Mesenchymal stem cell (in vitro differentiated cells and primary cell): ENCODE data around the gene RASAL2.

Source experiments
- DNase-seq: peaks from one replicate; pipeline ENCODE4 v3.0.0-alpha.2; 2013
- H2AFZ ChIP-seq: one replicate; pipeline ENCODE4 v1.6.1; 2013; ENCODE audit warnings: low read depth, mild to moderate bottlenecking, control low read depth, inconsistent platforms, low read length, moderate library complexity
- H2AK5ac ChIP-seq: 2 replicates; pipeline ENCODE4 v1.6.1; 2013; ENCODE audit warnings: low read length, moderate library complexity, mild to moderate bottlenecking, inconsistent platforms; ENCODE audit not compliant: severe bottlenecking
- H2BK120ac ChIP-seq: one replicate; pipeline ENCODE4 v1.6.1; 2013; ENCODE audit warnings: low read depth, mild to moderate bottlenecking, inconsistent platforms, low read length, moderate library complexity
- H2BK12ac ChIP-seq, 2 experiments: one replicate each; pipeline ENCODE4 v1.6.1; 2013; ENCODE audit warnings: inconsistent platforms in 2 of 2, low read length in 2 of 2, mild to moderate bottlenecking in 2 of 2, moderate library complexity in 2 of 2, control low read depth in 1 of 2
- H2BK15ac ChIP-seq: one replicate; pipeline ENCODE4 v1.6.1; 2013; ENCODE audit warnings: mild to moderate bottlenecking, low read depth, inconsistent platforms; ENCODE audit not compliant: poor library complexity, severe bottlenecking
- H2BK5ac ChIP-seq: 2 replicates; pipeline ENCODE4 v1.6.1; 2013; ENCODE audit warnings: low read depth, mild to moderate bottlenecking, low read length, control low read depth, inconsistent platforms; ENCODE audit not compliant: poor library complexity, severe bottlenecking
- H3K14ac ChIP-seq, 2 experiments: one replicate each; pipeline ENCODE4 v1.6.1; 2013; ENCODE audit warnings: inconsistent platforms in 2 of 2, low read length in 2 of 2, control low read depth in 1 of 2, mild to moderate bottlenecking in 1 of 2, moderate library complexity in 1 of 2
- H3K18ac ChIP-seq, 2 experiments: one replicate each; pipeline ENCODE4 v1.6.1; 2013; ENCODE audit warnings: inconsistent platforms in 2 of 2, low read length in 2 of 2, control low read depth in 1 of 2, low read depth in 1 of 2, mild to moderate bottlenecking in 1 of 2
- H3K23ac ChIP-seq, 2 experiments: one replicate each; pipeline ENCODE4 v1.6.1; 2013; ENCODE audit warnings: inconsistent platforms in 2 of 2, low read length in 2 of 2, mild to moderate bottlenecking in 2 of 2, moderate library complexity in 2 of 2, control low read depth in 1 of 2
- H3K27ac ChIP-seq: 2 replicates; pipeline ENCODE4 v1.5.1; 2013; ENCODE audit warnings: mild to moderate bottlenecking, moderate library complexity, low read length, control low read depth, inconsistent platforms; ENCODE audit not compliant: poor library complexity, severe bottlenecking
- H3K27me3 ChIP-seq, 2 experiments: 2 replicates each; pipeline versions ENCODE4 v1.6.1 to v1.7.0; 2013; ENCODE audit warnings: low read length in 2 of 2, mild to moderate bottlenecking in 2 of 2, moderate library complexity in 2 of 2, control low read depth in 1 of 2, inconsistent platforms in 1 of 2; ENCODE audit not compliant: control insufficient read depth in 1 of 2, insufficient read depth in 1 of 2
- H3K36me3 ChIP-seq, 2 experiments: 2 replicates each; pipeline versions ENCODE4 v1.6.1 to v1.7.0; 2013; ENCODE audit warnings: low read length in 2 of 2, control low read depth in 1 of 2, inconsistent platforms in 1 of 2, low read depth in 1 of 2, mild to moderate bottlenecking in 1 of 2; ENCODE audit not compliant: insufficient read depth in 2 of 2, control insufficient read depth in 1 of 2
- H3K4ac ChIP-seq, 2 experiments: one replicate each; pipeline ENCODE4 v1.6.1; 2013; ENCODE audit warnings: inconsistent platforms in 2 of 2, low read length in 2 of 2, mild to moderate bottlenecking in 2 of 2, moderate library complexity in 2 of 2, control low read depth in 1 of 2, low read depth in 1 of 2
- H3K4me1 ChIP-seq: 2 replicates; pipeline ENCODE4 v1.6.1; 2013; ENCODE audit warnings: low read depth, low read length, control low read depth; ENCODE audit not compliant: control insufficient read depth, insufficient read depth
- H3K4me2 ChIP-seq: 2 replicates; pipeline ENCODE4 v1.6.1; 2013; ENCODE audit warnings: low read length, mild to moderate bottlenecking, inconsistent platforms; ENCODE audit not compliant: poor library complexity, severe bottlenecking
- H3K4me3 ChIP-seq, 2 experiments: 2 replicates each; pipeline versions ENCODE4 v1.5.1 to v1.7.0; 2013; ENCODE audit warnings: low read length in 2 of 2, mild to moderate bottlenecking in 2 of 2, control low read depth in 1 of 2, low read depth in 1 of 2; ENCODE audit not compliant: insufficient read depth in 1 of 2
- H3K79me1 ChIP-seq: replicated peaks from 2 replicates; pipeline ENCODE4 v1.6.1; 2013; ENCODE audit warnings: mild to moderate bottlenecking, control low read depth, low read length, inconsistent platforms; ENCODE audit not compliant: poor library complexity, severe bottlenecking
- H3K9ac ChIP-seq: 2 replicates; pipeline ENCODE4 v1.7.0; 2013; ENCODE audit warnings: mild to moderate bottlenecking, low read length, moderate library complexity
- H3K9me3 ChIP-seq: 2 replicates; pipeline ENCODE4 v1.7.0; 2013; ENCODE audit warnings: mild to moderate bottlenecking, low read length; ENCODE audit not compliant: control insufficient read depth
- H4K8ac ChIP-seq: one replicate; pipeline ENCODE4 v1.6.1; 2013; ENCODE audit warnings: inconsistent platforms, mild to moderate bottlenecking, low read length, moderate library complexity
- H4K91ac ChIP-seq: one replicate; pipeline ENCODE4 v1.6.1; 2013; ENCODE audit warnings: mild to moderate bottlenecking, low read length, inconsistent platforms
- WGBS: methylation state at CpG from one replicate; pipeline ENCODE4 v1.1.7; 2013; ENCODE audit warnings: mixed read lengths; 5-methylcytosine and 5-hydroxymethylcytosine counted together

Gene RASAL2

GRCh38 chr1:178301141-178301540 lies 207.2 kb downstream of the RASAL2 start:
- H2BK120ac ChIP-seq: no peak overlapping the region
- no peak overlapping the region for H3K4me3 ChIP-seq
- no peak overlapping the region for H3K4me2 ChIP-seq
- H2AFZ ChIP-seq: no peak overlapping the region
- H2BK5ac ChIP-seq: no peak overlapping the region
- no peaks in the 10 kb centered on the region for H3K27me3 ChIP-seq
- H3K4me1 ChIP-seq: no peaks in the 10 kb centered on the region
- no peak overlapping the region for H3K27ac ChIP-seq
- peaks cover 13% of the 10 kb centered on the region for H3K79me1 ChIP-seq
- peaks cover 2 to 6% of the 10 kb centered on the region in 2 experiments for H3K36me3 ChIP-seq
- 100% methylated on average over 1 of the region's 1 CpG for WGBS
- no peaks in the 10 kb centered on the region for H3K9me3 ChIP-seq
- no peak overlapping the region for H2BK12ac ChIP-seq
- H3K9ac ChIP-seq: no peak overlapping the region
- no peak overlapping the region for H3K14ac ChIP-seq
- no peak for DNase-seq
- H3K23ac ChIP-seq: no peak overlapping the region
- no peak overlapping the region for H3K4ac ChIP-seq
- no peak overlapping the region for H2BK15ac ChIP-seq
- no peak overlapping the region for H4K8ac ChIP-seq
- no peak overlapping the region for H3K18ac ChIP-seq
- no peak overlapping the region for H4K91ac ChIP-seq
- H2AK5ac ChIP-seq: no peak overlapping the region

- Histone ChIP-seq H3K4me1 (no peaks in the 10 kb centered on the region), H2AK5ac (no peak overlapping the region), H2BK15ac (no peak overlapping the region), H2BK5ac (no peak overlapping the region), H2AFZ (no peak overlapping the region), H4K8ac (no peak overlapping the region), H3K4me3 (no peak overlapping the region), H2BK12ac (no peak overlapping the region), H3K4ac (no peak overlapping the region), H3K79me1 (peaks cover 16% of the 10 kb centered on the region), H2BK120ac (no peak overlapping the region), H3K27me3 (no peaks in the 10 kb centered on the region), H3K23ac (no peak overlapping the region), H3K27ac (no peak overlapping the region), H3K14ac (no peak overlapping the region), H4K91ac (no peak overlapping the region), H3K18ac (no peak overlapping the region), H3K9me3 (no peaks in the 10 kb centered on the region), H3K36me3 (no peaks in the 10 kb centered on the region), H3K9ac (no peak overlapping the region), H3K4me2 (no peak overlapping the region)
- no peak for DNase-seq
- WGBS: no CpG with 5 or more reads among the region's 1 CpG
Measured at GRCh38 chr1:178307264-178307663, 213.4 kb downstream of the RASAL2 start.

GRCh38 chr1:178308438-178308837 lies 214.5 kb downstream of the RASAL2 start:
- no peak overlapping the region for H3K4me2 ChIP-seq
- H3K4me3 ChIP-seq: no peak overlapping the region
- H2BK15ac ChIP-seq: no peak overlapping the region
- no peak overlapping the region for H3K18ac ChIP-seq
- H2BK120ac ChIP-seq: no peak overlapping the region
- H3K27ac ChIP-seq: no peak overlapping the region
- H3K14ac ChIP-seq: no peak overlapping the region
- H4K8ac ChIP-seq: no peak overlapping the region
- H2AFZ ChIP-seq: no peak overlapping the region
- no peak overlapping the region for H2AK5ac ChIP-seq
- H4K91ac ChIP-seq: no peak overlapping the region
- no peaks in the 10 kb centered on the region for H3K4me1 ChIP-seq
- no peak overlapping the region for H3K23ac ChIP-seq
- no peak overlapping the region for H2BK5ac ChIP-seq
- H3K27me3 ChIP-seq: no peaks in the 10 kb centered on the region
- no peaks in the 10 kb centered on the region for H3K36me3 ChIP-seq
- peaks cover 14% of the 10 kb centered on the region for H3K79me1 ChIP-seq
- no peaks in the 10 kb centered on the region for H3K9me3 ChIP-seq
- H2BK12ac ChIP-seq: no peak overlapping the region
- no peak overlapping the region for H3K4ac ChIP-seq
- no peak for DNase-seq
- no peak overlapping the region for H3K9ac ChIP-seq

GRCh38 chr1:178310685-178311105 lies 216.8 kb downstream of the RASAL2 start:
- no peaks in the 10 kb centered on the region for H3K36me3 ChIP-seq
- no peaks in the 10 kb centered on the region for H3K4me1 ChIP-seq
- no peak overlapping the region for H4K91ac ChIP-seq
- H2AK5ac ChIP-seq: no peak overlapping the region
- H3K23ac ChIP-seq: no peak overlapping the region
- no peak overlapping the region for H3K14ac ChIP-seq
- no peak overlapping the region for H3K27ac ChIP-seq
- H2BK12ac ChIP-seq: no peak overlapping the region
- H3K4ac ChIP-seq: no peak overlapping the region
- H2BK120ac ChIP-seq: no peak overlapping the region
- H2AFZ ChIP-seq: no peak overlapping the region
- H3K9me3 ChIP-seq: no peaks in the 10 kb centered on the region
- no peak overlapping the region for H3K18ac ChIP-seq
- peak overlapping the region; percentile 65 for H3K9ac ChIP-seq
- peaks cover 10% of the 10 kb centered on the region for H3K79me1 ChIP-seq
- H3K4me3 ChIP-seq: no peak overlapping the region
- DNase-seq: peak; percentile 89
- WGBS: 0% methylated on average over 1 of the region's 1 CpG
- H3K27me3 ChIP-seq: no peaks in the 10 kb centered on the region
- H2BK5ac ChIP-seq: peak overlapping the region; percentile 31
- no peak overlapping the region for H4K8ac ChIP-seq
- no peak overlapping the region for H2BK15ac ChIP-seq
- no peak overlapping the region for H3K4me2 ChIP-seq
